Measurements from ENCODE around the gene VPS54.

DNA sequence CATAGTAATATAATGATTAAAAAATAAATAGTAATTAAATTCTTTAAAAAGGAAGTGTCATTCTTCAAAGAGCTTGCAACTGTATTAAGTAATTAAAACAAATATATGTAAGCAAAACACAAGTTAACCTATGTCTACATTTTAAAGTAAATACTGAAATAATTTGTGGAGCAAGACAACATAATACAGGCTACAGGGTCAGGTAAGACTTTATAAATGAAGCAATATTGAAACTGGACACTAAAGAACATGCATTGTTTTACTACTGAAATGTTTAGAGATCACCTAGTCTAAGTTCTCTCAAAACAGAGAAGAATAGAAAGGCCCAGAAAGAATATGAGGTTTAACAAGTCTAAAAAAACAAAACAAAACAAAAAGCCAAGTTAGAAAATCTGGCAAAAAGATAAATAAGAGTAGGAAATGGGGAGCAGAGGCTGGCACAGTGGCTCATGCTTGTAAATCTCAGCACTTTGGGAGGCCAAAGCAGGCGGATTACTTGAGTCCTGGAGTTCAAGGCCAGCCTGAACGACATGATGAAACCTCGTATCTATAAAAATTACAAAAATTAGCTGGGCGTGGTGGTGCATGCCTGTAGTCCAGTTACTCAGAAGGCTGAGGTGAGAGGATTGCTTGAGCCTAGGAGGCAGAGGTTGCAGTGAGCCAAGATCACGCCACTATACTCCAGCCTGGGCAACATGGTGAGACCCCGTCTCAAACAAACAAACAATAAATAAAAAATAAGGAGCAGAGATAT lies 34.4 kb downstream of the VPS54 start:
- TF ChIP-seq, protein P1, sequence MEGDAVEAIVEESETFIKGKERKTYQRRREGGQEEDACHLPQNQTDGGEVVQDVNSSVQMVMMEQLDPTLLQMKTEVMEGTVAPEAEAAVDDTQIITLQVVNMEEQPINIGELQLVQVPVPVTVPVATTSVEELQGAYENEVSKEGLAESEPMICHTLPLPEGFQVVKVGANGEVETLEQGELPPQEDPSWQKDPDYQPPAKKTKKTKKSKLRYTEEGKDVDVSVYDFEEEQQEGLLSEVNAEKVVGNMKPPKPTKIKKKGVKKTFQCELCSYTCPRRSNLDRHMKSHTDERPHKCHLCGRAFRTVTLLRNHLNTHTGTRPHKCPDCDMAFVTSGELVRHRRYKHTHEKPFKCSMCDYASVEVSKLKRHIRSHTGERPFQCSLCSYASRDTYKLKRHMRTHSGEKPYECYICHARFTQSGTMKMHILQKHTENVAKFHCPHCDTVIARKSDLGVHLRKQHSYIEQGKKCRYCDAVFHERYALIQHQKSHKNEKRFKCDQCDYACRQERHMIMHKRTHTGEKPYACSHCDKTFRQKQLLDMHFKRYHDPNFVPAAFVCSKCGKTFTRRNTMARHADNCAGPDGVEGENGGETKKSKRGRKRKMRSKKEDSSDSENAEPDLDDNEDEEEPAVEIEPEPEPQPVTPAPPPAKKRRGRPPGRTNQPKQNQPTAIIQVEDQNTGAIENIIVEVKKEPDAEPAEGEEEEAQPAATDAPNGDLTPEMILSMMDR (IDR thresholded peaks at IDR 0.05) = no peak
- no peak for TF ChIP-seq ZFX (IDR thresholded peaks at IDR 0.05; ENCODE audit: borderline replicate concordance)
